HG02970 (cell line): ENCODE results near the gene RHOB.
"Not testable (repeated sequence)": the region's sequence is repeated elsewhere in the genome, so short reads cannot be mapped to it uniquely, and the experiment has no call there.

ENCODE experiments used
- ATAC-seq: cut with Tn5 transposase; IDR thresholded peaks from one replicate; pipeline ENCODE4 v1.9.1; 2021; ENCODE audit warnings: mild to moderate bottlenecking, moderate library complexity, moderate number of reproducible peaks; ENCODE audit not compliant: unreplicated experiment, low FRiP score

Gene RHOB

GRCh38 chr2:20451761-20452499 is 5.1 kb downstream of the RHOB start:
- ATAC-seq = no peak

DNA sequence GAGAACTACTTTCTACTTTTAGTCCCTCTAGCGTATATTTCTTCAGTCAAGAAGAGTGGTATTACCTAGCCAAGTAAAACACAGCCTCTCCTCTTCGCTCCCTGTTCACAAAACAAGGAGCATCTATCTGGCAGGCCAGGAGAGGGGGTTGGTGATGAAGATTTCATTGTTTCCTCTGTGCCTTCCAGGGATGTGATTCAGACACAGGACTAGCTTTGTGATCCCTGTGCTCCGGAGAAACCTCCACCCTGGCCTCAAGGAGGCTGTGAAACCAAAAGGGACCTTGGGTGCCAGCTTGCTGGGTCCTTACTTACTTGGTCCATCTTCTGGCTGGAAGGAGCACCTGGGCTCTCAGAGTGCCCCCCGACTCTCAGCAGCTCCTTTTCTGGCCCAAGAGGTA is 5.7 kb downstream of the RHOB start:
- no peak for ATAC-seq

GRCh38 chr2:20453087-20453486 is 6.2 kb downstream of the RHOB start:
- no peak for ATAC-seq

- no peak for ATAC-seq
These were observed 7.4 kb downstream of the RHOB start for GRCh38 chr2:20454036-20454981.

GRCh38 chr2:20455076-20455587 is 8.3 kb downstream of the RHOB start:
- ATAC-seq = no peak

DNA sequence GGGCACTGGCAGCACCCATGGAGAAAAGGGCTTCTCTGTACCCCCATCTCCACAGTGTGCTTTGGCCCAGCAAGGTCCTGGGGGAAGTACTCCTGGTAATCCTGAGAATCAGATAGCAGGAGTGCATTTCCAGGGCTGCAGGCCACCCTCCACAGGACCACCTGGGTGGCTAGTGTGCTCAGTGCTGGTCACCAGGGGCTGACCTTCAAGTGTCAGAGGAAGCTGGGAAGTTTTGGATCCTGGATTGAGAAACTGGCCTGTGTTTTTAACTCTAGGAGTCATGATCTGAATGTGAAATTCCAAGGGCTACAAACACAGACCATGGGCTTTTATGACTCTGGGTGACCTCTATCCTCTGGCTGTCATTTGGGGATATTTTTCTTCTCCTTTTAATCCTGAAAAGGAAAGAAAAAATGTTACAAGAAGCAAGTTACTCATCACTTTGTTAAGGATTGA is 9.3 kb downstream of the RHOB start:
- no peak for ATAC-seq

GRCh38 chr2:20456636-20457426 is 10.0 kb downstream of the RHOB start:
- no peak for ATAC-seq

DNA sequence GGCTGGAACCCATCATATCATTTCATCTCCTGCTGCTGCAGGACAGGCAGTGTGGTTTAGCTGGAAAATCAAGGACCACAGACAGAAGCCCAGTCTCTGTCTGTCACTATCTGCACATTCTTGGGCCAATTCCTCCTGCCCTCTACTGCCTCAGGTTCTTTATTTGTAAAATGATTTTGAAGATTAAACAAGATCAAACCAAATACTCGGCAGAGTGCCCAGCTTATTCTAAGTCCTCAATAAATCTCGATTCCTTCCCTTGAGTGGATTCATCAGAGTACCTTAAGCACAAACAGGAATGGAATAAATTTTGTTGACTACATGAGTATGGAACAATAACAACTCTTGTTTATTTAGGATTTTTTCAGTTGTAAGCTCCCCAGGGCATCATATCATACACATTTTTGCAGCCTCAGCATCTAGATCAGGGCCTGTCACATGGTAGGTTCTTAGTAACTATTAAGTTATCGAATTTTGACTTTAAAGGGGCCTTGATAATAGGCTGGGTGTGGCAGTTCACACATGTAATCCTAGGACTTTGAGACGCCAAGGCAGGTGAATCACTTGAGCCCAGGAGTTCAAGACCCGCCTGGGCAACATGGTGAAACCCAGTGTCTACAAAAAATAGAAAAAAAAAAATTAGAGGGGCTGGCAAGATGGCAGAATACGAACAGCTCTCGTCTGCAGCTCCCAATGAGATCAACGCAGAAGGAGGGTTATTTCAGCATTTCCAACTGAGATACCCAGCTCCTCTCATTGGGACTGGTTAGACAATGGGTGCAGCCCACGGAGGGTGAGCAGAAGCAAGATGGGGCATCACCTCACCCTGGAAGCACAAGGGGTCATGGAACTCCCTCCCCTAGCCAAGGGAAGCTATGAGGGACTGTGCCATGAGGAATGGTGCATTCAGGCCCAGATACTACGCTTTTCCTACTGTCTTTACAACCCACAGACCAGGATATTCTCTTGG is 11.1 kb downstream of the RHOB start:
- no peak for ATAC-seq

DNA sequence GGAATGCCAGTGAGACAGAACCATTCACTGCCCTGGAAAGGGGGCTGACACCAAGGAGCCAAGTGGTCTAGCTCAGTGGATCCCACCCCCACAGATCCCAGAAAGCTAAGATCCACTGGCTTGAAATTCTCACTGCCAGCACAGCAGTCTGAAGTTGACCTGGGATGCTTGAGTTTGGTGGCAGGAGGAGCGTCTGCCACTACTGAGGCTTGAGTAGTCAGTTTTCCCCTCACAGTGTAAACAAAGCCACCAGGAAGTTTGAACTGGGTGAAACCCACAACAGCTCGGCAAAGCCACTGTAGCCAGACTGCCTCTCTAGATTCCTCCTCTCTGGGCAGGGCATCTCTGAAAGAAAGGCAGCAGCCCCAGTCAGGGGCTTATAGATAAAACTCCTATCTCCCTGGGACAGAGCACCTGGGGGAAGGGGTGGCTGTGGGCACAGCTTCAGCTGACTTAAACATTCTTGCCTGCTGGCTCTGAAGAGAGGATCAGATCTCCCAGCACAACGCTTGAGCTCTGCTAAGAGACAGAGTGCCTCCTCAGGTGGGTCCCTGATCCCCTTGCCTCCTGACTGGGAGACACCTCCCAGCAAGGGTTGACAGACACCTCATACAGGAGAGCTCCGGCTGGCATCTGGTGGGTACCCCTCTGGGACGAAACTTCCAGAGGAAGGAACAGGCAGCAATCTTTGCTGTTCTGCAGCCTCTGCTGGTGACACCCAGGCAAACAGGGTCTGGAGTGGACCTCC is 12.0 kb downstream of the RHOB start:
- ATAC-seq = not testable (repeated sequence)

- no peak for ATAC-seq
These were observed 19.0 kb downstream of the RHOB start for GRCh38 chr2:20465716-20466394.

DNA sequence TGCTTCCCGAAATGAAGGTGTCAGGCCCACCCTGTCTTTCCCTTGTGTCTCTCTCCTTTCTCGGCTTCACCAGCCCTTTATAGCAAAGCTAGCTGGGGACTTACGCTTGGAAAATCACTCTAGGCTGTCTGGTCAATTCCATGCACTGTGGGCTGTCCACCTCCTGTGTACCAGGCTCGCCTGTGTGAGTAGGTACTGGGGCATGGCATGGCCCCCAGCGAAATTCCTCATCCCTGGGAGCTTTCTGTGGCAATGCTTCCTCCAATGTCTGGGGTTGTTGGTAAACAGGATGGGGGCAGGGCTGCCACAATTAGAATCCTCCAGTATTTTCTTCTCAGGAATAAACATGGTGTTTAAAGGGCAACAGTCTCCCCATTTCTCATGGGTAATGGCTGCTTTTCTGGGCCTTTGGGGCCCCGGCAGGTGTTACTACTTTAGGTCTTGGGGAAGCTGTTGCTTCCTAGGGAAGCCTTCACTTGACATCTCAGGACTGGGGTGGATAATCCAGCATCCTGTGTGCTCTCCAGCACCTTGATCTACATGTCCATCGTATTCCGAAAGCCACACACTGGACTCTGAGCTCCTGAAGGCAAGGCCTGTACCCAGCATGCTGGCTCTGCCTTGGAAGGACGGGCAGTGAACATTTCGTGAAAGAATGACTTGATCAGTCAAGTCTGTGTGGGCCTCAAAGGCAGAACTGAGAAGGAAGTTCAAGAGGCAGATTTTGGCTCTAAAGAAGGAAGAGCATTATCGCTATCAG is 21.1 kb downstream of the RHOB start:
- no peak for ATAC-seq

- no peak for ATAC-seq
These were observed 22.0 kb downstream of the RHOB start for GRCh38 chr2:20468549-20469500.

DNA sequence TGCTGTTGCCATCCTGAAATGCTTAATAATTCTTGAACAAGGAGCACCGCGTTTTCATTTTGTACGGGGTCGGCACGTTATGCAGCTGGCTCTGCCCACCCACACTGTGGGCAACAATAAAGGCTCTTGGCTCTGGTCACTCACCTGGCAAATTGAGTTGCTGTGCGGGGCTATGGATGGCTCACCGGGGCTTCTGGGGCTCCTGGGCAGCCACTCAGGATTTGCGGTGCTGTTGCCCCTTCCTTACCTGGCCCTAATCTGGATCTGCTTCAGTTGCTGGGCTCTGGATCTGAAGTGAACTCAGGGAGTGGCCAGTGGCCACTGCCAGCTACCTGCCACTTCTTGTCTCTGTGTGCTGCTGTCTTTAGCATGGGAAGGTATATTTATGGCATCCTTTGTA is 22.7 kb downstream of the RHOB start:
- no peak for ATAC-seq

DNA sequence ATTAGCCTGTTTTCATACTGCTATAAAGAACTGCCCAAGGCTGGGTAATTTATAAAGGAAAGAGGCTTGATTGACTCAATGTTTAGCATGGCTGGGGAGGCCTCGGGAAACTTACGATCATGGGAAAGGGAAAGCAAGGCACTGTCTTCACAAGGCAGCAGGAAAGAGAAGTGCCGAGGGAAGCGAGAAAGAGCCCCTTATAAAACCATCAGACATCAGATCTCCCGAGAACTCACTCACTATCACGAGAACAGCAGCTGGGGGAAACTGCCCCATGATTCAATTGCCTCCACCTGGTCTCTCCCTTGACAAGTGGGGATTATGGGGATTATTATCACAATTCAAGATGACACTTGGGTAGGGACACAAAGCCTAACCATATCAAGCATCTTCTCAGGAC is 23.3 kb downstream of the RHOB start:
- ATAC-seq = no peak

DNA sequence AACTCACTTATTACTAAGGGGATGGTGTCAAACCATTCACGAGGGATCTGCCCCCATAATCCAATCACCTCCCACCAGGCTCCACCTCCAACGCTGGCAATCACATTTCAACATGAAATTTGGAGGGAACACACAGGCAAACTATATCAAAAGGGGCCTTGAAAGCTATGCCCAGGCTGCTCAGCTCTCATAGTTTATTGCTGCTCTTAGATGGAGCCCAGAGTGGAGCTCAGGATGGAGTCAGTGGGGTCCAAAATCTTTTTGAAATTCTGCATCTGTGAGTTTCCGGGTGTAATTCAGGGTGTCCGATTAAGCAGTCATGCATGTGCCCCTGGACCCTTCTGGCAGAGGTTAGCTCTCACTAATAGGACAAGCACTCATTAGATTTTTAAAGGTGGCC is 24.3 kb downstream of the RHOB start:
- ATAC-seq = no peak

DNA sequence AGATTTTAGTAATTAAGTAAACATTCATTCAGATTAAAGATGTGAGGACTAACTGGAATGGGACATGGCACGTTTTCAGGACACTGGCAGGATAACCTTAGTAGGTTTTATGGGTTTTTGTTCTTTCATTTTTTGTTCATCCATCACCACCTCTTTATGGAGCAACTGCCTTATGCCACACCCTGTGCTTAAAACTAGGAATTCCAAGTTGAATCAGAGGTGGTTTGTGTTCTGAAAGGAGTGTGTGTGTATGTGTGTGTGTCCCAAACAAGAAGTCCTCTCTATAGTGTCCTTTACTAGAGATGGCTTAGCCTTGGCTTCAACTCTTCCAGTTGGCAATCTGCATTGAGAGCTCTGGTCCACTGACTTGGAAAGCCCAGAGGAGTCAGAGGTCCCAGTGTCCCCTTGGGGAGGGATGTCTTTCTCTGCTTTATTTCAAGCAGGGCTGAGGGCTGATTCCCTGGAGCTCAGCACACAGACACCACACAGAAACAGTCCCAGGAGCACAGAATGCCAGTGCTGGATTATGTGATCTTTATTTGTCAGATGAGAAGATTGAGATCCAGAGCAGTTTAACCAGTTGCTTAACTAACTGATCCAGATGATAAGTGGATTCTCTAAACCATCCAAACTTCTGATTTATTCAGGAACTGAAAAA is 25.2 kb downstream of the RHOB start:
- ATAC-seq = no peak
